ENCODE measurements around the gene APBA2. TPM values are rescaled to one million over a fixed set of nuclear protein-coding genes. Genes with fewer than 3 reads are reported as not detected.
A peak's percentile ranks its signal among the peaks of the same experiment; 100 is the strongest.

APBA2 gene
- total RNA-seq, 2 donors from 2014 or later = 11.8 to 16.4 TPM

DNA sequence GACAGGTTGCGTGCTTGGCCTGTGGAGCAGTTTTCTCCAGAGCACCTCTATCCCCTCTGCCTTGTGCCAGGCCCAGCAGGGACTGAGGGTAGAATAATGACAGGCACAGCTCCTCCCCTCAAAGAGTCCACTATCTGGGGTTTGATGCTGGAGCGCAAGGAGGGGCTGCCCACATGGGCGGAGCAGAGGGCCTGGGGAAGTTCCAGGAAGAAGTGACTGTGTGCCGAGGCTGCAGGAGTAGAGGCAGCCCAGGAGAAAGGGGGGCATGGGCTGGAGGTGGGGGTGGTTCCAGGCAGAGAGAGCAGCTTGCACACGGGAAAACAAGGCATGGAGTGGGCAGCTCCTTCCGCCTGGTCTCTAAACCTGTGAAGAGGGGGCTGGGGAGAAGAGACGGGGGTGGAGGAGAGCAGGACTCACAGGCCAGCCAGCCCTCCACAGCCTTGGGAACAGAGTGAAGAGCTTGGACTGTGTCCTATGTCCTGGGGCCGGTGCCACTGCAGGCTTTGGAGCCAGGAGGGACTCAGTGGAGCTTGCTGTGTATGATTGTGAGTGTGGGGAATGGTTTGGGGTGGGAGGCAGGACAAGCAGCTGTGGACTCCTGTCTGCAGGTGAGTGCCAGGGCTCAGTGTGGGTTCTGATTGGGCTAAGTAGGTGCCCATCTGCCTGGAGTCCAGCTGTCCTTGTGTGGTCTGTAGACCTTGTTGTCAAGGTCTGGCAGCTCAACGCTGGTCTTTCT lies 48.1 kb downstream of the APBA2 start:
- peak in 1 of 2 donors; percentile 37 for ATAC-seq
- no peaks in the 10 kb centered on the region for H3K9me3 Mint-ChIP-seq

DNA sequence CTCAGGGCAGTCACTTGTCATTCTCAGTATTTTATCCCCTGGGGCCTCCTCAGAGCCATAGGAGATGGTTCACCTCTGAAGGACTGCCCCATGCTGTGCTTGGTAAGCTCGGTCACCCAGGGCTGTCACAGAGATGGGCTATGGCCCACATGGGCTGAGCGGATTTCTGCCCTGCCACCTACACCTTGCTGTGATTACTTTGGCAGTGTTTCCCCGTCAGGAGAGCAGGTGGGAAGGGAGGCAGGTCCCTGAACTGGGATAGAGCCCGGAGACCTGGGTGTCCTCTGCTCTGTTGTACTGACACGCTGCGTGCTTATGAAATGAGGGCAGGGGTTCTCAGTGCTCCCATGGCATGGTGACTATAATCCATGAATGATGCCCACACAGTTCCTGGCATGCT lies 48.9 kb downstream of the APBA2 start:
- DNase-seq (ENCODE audit: low spot score in 2 of 2) (no peak), ATAC-seq (no peak)
- peaks cover 4 to 7% of the 10 kb centered on the region in 2 donors for H3K36me3 Mint-ChIP-seq
- no peak overlapping the region for H3K27ac Mint-ChIP-seq
- no peaks in the 10 kb centered on the region for H3K9me3 Mint-ChIP-seq

More for the DNA sequence above, 48.1 kb downstream of the APBA2 start:
- DNase-seq (ENCODE audit: low spot score in 2 of 2) = no peak
- Mint-ChIP-seq H3K27ac (peak overlapping the region; percentile 23 to 29), H3K36me3 (peaks cover 4 to 5% of the 10 kb centered on the region in 2 donors)

DNA sequence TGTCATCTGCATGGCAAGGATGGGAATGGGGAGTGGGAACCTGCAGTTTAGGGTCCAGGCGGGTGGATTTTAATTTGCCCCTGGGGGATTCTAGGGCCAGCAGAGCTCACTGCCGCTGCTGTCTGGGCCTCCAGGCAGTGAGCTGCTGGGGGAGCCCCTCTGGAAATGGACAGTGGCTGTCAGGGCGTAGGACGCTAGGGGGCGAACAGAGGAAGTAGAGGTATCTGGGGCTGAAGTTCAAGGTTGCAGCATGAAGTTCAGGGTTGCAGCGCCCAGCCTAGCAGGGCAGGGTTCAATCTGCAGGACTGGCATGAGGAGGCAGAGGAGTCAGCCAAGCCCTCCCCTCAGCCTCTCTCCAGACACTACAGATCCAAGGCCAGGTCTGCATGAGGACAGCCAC lies 49.5 kb downstream of the APBA2 start:
- peak in 1 of 2 donors; percentile 51 for ATAC-seq

DNA sequence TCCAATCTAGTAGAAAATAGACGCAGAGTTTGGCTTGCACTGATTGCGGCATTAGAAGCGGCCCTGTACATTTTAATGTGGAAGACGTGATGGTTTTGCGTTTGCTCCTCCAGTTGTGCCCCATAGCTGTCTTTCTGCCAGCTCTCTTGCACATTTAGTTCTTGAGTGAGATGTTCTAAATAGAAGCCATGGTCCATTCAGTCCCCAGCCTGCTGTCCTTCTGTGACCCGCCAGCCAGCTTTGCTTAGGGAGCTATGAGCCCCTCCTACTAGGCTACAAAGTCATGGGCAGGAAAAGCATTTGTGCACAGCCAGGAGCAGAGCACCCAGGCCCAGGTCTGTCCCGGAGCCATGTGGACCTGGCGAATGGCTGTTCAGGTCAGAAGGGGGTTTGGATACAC lies 50.3 kb downstream of the APBA2 start:
- DNase-seq (ENCODE audit: low spot score in 2 of 2) (no peak), ATAC-seq (no peak)
- Mint-ChIP-seq H3K9me3 (no peaks in the 10 kb centered on the region), H3K27ac (no peak overlapping the region), H3K36me3 (peaks cover 4 to 9% of the 10 kb centered on the region in 2 donors)

More for the DNA sequence above, 49.5 kb downstream of the APBA2 start:
- peak in 1 of 2 donors; percentile 46 for DNase-seq (ENCODE audit: low spot score in 2 of 2)
- no peaks in the 10 kb centered on the region for H3K9me3 Mint-ChIP-seq
- peaks cover 4 to 9% of the 10 kb centered on the region in 2 donors for H3K36me3 Mint-ChIP-seq
- H3K27ac Mint-ChIP-seq = no peak overlapping the region

DNA sequence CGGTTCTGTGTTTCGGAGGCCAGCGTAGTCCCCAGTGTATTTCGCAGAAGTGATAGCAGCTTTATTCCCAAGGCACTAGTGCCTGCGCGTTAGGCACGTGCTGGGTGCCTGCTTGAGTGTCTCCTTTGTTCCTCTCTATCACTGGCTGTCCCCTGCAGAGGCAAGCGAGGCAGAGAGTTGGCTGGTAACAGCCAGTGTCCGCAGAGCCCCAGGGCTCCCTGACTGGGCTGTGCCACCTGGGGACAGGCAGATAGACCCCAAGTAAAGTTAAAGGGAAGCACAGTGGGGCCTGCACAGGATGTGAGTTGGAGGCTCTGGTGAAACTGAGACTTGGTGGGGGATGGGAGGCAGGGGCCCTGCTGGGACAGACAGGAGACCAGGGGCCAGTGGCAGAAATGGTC lies 50.7 kb downstream of the APBA2 start:
- no peaks in the 10 kb centered on the region for H3K9me3 Mint-ChIP-seq
- H3K36me3 Mint-ChIP-seq = peaks cover 4 to 9% of the 10 kb centered on the region in 2 donors
- ATAC-seq = peak in 1 of 2 donors; percentile 8
- no peak overlapping the region for H3K27ac Mint-ChIP-seq
- no peak for DNase-seq (ENCODE audit: low spot score in 2 of 2)

DNA sequence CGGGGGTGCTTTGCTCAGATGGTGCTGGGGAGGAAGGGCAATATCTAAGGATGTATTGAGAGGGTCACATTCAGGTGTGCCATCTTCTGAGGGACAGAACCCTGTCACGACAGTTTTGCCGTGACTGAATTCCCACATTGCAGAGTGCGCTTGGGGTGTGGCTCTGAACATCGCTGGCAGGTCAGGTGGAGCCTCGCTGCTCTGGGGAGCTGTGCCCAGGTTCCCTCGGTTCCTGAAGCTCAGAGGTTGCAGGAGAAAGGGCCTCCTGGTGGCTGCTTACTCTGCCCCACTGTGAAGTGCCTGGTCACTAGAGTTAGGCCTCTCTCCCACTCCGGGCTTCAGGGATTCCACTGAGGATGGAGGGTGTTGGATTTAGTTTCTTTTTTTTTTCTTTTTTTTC lies 51.5 kb downstream of the APBA2 start:
- Mint-ChIP-seq H3K9me3 (no peaks in the 10 kb centered on the region), H3K27ac (peak overlapping the region; percentile 36 to 74), H3K36me3 (peaks cover 0 to 9% of the 10 kb centered on the region in 2 donors)
- no peak for DNase-seq (ENCODE audit: low spot score in 2 of 2)
- ATAC-seq = peak in 1 of 2 donors; percentile 5

DNA sequence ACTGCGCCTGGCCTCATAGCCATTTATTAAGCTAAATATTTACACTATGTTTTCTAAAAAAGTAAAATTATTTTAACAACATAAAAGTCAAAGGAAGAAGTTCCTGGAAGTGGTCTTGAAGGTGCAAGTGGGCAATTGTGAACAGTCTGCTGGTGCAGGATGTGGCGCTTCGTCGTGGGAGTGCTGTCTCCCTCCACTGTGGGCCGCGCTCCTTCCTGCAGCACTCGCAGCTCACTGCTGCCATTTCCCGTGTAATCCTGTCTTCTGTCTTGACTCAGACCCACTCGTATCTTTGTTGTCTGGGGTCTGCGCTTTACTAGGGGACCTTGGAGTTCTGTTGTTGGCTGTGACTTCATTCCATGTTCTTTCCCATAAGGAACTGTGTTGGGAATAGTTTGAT lies 56.3 kb downstream of the APBA2 start:
- peak in 1 of 2 donors; percentile 57 for ATAC-seq
- Mint-ChIP-seq H3K9me3 (no peaks in the 10 kb centered on the region), H3K36me3 (peaks cover 0 to 4% of the 10 kb centered on the region in 2 donors), H3K27ac (no peak overlapping the region)
- DNase-seq (ENCODE audit: low spot score in 2 of 2) = peak in 1 of 2 donors; percentile 37

DNA sequence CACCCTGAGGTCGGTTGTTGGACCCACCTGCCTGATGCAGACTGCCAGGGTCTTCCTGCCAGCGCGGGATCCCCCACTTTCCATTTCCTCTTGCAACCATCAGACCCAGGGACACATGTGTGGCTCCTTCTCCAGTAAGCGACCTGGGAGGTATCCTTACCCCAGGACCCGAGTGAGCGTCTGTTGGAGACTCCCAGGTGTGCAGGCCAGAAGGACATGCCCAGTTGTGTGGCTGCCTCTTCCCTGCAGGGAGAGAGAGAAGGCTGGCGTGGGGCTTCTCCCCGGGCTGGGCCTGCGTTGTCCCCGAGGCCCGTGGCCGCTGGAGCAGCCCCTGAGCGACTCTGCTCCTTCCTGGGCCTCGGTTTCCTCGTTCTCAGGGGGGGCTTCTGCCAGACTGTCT lies 56.8 kb downstream of the APBA2 start:
- H3K27ac Mint-ChIP-seq = no peak overlapping the region
- H3K36me3 Mint-ChIP-seq = peaks cover 0 to 4% of the 10 kb centered on the region in 2 donors
- no peak for ATAC-seq
- DNase-seq (ENCODE audit: low spot score in 2 of 2) = peak in 1 of 2 donors; percentile 44
- no peaks in the 10 kb centered on the region for H3K9me3 Mint-ChIP-seq

DNA sequence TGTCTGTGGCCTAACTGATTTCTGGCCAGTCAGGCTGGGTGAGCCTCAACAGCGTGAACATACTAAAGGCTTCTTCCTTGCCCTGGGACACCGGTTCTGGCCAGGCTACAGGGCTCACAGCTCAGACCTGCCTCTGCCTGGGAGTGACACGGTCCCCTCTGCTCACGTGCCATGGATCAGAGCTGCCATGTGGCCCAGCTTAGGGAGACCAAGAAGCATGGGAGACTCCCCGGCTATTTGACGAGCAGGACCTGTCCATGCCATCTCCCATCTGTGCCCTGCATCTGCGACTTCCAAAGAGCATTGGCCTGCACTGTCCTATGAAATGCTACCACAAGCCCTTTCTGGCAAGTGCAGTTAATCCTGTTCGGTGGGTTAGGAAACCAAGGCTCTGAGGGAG lies 57.4 kb downstream of the APBA2 start:
- ATAC-seq (no peak), DNase-seq (ENCODE audit: low spot score in 2 of 2) (peak in 1 of 2 donors; percentile 44)
- Mint-ChIP-seq H3K9me3 (no peaks in the 10 kb centered on the region), H3K27ac (no peak overlapping the region), H3K36me3 (peaks cover 0 to 4% of the 10 kb centered on the region in 2 donors)

DNA sequence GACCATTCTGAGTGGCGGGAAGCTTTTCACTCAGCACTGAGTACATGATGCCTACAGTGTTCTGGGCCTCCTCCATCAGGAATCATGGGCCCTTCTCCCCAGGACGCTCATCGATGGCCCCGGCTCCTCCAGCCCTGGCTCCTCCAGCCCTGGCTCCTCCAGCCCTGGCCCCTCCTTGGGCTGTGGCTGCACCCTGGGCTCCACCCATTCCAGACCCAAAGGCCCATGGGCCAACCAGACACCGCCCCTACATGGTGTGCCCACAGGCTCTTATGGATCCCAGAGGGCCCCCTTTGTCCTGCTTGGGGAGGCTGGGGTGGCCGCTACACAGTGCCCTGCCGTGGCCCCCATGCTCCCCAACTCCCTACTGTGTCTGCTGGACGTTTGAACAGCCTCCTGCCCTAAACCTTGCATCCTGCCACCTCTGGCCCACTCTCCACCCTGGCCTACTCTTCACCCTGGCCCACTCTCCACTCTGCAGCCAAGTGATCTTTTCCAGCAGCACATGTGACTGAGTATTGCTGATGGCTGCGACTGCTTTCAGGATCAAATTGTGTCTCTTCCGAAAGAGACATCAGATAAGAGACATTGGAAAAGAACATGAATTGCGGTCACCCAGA lies 57.9 kb downstream of the APBA2 start:
- ATAC-seq (no peak), DNase-seq (ENCODE audit: low spot score in 2 of 2) (no peak)
- no peaks in the 10 kb centered on the region for H3K9me3 Mint-ChIP-seq
- no peak overlapping the region for H3K27ac Mint-ChIP-seq
- H3K36me3 Mint-ChIP-seq = peaks cover 0 to 5% of the 10 kb centered on the region in 2 donors

DNA sequence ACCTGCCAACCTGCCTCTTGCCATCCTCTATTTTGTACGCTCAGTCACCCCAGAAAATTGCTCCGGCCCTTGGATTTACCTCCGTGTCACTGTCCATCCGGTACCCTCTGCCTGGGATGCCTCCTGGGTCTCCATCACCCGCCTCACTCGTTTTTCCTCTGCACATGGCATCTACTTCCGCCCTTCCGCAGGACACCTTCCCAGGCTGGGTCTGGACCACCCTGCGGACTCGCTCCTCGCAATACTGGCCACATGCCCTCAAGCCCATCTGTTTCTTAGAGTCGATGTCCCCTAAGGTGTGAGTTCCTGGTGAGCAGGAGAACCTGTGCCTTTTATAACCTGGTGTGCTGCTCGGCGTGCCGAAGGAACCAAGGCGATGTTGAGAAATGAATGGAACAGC lies 58.5 kb downstream of the APBA2 start:
- H3K27ac Mint-ChIP-seq = no peak overlapping the region
- no peaks in the 10 kb centered on the region for H3K9me3 Mint-ChIP-seq
- DNase-seq (ENCODE audit: low spot score in 2 of 2) = no peak
- H3K36me3 Mint-ChIP-seq = peaks cover 0 to 9% of the 10 kb centered on the region in 2 donors
- ATAC-seq = no peak

DNA sequence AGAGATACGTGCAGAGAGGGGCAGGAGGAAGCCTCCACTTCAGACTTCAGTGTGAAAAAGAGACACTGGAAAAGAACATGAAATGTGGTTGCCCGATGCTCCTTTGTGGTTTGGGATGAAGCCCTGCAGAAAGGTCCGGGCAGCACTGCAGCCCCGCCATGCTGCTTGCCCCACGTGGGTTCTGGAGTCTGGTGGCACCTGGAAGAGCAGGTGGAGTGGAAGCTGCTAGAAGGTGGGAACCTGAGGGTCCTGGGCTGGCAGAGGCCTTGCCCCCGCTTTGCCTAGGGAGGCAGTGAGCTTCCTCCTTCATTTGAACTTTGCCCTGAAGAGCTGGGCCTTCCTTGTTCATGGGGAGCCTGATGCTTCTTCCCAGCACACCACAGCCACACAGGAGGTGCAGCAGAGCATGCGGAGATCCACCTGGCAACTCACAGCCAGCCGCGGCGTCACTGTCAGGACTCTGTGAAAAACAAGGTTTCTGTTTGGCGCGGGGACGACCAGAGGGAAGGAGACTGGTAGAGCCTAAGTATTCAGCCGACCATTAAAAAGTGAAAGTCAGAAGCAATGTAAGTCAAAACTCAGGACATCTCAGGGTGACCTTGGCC lies 59.0 kb downstream of the APBA2 start:
- Mint-ChIP-seq H3K9me3 (no peaks in the 10 kb centered on the region), H3K36me3 (peaks cover 0 to 5% of the 10 kb centered on the region in 2 donors), H3K27ac (no peak overlapping the region)
- ATAC-seq (no peak), DNase-seq (ENCODE audit: low spot score in 2 of 2) (no peak)

DNA sequence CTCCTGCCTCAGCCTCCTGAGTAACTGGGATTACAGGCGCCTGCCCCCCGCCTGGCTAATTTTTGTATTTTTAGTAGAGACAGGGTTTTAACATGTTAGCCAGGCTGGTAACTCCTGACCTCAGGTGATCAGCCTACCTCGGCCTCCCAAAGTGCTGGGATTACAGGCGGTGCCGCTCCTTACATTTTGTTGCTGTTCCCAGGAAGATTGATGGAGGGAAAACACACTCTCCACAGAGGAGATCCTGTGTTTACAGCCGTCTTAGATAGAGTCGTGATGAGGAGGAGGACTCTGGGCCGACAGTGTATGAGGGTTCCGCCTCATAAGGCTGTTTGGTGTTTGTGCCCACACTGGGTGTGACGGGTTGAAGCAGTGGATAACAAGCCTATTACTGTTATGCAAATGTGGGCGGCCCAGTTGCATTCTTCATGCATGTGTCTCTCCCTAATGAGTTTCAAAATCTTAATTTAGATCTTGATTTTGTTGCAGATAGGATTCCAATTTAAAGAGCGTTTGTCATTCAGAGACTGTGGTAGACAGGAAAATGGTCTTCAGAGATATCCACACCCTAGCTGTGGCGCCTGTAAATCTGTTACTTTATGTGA lies 60.0 kb downstream of the APBA2 start:
- Mint-ChIP-seq H3K36me3 (peaks cover 0 to 5% of the 10 kb centered on the region in 2 donors), H3K27ac (no peak overlapping the region), H3K9me3 (no peaks in the 10 kb centered on the region)
- no peak for DNase-seq (ENCODE audit: low spot score in 2 of 2)
- ATAC-seq = no peak

DNA sequence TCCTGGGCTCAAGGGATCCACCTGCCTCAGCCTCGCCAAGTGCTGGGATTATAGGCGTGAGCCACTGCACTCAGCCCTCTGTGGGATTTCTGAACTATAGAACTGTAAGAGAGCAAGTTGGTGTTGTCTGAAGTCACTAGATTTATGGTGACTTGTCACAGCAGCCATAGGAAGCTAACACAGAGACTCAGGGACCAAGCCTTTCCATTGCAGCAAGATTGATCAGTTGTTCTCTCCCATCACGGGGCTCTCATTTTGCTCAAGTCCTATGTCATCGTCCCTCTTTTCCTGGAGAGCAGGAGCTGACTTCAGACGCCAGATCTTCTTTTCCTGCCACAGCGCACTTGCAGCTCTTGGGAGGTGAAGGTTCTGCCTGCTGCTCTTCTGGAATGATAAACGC lies 61.0 kb downstream of the APBA2 start:
- Mint-ChIP-seq H3K9me3 (no peaks in the 10 kb centered on the region), H3K27ac (peak overlapping the region in 1 of 2 donors; percentile 11), H3K36me3 (peaks cover 0 to 5% of the 10 kb centered on the region in 2 donors)
- ATAC-seq = no peak
- no peak for DNase-seq (ENCODE audit: low spot score in 2 of 2)

DNA sequence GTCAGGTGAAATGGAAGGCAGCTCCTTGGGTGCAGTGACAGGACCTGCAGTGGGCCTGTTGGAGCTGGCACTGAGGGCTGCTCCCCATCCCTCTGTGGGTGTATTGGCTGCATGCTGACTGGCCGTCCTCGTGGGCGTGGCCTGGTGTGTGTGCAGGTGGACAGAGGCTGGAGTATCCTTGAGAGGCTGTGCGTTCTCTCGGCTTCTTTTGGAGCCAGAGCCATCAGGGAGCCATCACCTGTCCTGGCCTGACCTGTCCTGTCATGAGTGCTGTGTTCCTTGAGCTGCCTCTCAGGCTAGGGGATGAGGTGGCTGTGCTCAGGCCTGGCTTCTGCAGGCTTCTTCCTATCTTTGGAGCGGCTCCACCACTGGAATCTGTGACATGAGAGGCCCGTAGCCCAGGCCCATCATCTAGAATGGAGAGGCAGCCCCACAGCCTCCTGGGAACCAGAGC lies 61.5 kb downstream of the APBA2 start:
- Mint-ChIP-seq H3K36me3 (peaks cover 0 to 5% of the 10 kb centered on the region in 2 donors), H3K27ac (no peak overlapping the region), H3K9me3 (no peaks in the 10 kb centered on the region)
- ATAC-seq (no peak), DNase-seq (ENCODE audit: low spot score in 2 of 2) (no peak)

DNA sequence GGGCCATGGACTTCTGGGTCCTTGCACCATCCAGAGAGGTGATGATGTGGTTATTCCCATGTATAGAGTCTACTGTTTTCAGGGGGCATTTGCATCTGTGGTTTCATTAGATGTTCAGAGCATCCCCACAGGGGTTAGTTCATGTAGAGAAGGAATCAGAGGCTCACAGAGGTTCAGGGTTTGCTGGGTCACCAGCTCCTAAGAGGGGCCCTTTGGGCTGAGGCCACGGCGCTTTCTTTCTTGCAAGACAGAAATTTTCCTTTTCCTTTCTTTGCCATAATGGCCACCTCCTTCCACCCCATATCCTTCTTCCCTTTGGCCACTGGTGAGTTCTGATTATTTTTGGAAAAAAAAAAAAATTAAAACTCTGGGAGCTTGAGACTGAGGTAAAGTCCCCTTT lies 62.3 kb downstream of the APBA2 start:
- Mint-ChIP-seq H3K36me3 (peaks cover 0 to 5% of the 10 kb centered on the region in 2 donors), H3K27ac (no peak overlapping the region), H3K9me3 (no peaks in the 10 kb centered on the region)
- DNase-seq (ENCODE audit: low spot score in 2 of 2) (no peak), ATAC-seq (no peak)

DNA sequence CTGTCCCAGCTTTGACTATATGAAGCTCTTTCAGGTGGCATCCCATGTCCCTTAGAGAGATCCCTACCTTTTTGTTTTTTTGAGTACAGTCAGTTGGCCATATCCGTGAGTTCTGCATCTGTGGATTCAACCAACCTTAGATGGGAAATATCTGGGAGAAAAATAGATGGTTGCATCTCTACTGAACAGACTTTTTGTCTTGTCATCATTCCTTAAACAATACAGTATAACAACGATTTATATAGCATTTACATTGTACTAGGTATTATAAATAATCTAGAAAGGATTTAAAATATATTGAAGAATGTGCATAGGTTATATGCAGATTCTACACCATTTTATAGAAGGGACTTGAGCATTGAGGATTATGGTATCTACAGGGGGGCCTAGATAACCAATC lies 65.1 kb downstream of the APBA2 start:
- ATAC-seq = no peak
- Mint-ChIP-seq H3K27ac (no peak overlapping the region), H3K36me3 (peaks cover 0 to 5% of the 10 kb centered on the region in 2 donors), H3K9me3 (no peaks in the 10 kb centered on the region)
- DNase-seq (ENCODE audit: low spot score in 2 of 2) = no peak

Measured in activated naive CD4-positive, alpha-beta T cell treated with anti-CD3 and anti-CD28 coated beads, Interleukin-2, amount 50 U/mL, for 72 hours (primary cell).